ENCODE data around the gene FOXC2.
A peak's percentile ranks its signal among the peaks of the same experiment; 100 is the strongest.

Gene FOXC2

GRCh38 chr16:86559802-86560305 lies 6.8 kb upstream of the FOXC2 start:
- no peak overlapping the region for H3K4me3 ChIP-seq (ENCODE audit: low read depth, low read length)
- POLR2A ChIA-PET, result no interaction called here
- no peak for DNase-seq (ENCODE audit: low read depth, low spot score)
- CTCF ChIA-PET, result interaction anchor here (0.6 to 1.6 kb wide), 2 partner anchors 503 to 718 kb away, joined by 3 to 9 read pairs; no protein-coding TSS in a partner anchor
- TF ChIP-seq, protein P1, sequence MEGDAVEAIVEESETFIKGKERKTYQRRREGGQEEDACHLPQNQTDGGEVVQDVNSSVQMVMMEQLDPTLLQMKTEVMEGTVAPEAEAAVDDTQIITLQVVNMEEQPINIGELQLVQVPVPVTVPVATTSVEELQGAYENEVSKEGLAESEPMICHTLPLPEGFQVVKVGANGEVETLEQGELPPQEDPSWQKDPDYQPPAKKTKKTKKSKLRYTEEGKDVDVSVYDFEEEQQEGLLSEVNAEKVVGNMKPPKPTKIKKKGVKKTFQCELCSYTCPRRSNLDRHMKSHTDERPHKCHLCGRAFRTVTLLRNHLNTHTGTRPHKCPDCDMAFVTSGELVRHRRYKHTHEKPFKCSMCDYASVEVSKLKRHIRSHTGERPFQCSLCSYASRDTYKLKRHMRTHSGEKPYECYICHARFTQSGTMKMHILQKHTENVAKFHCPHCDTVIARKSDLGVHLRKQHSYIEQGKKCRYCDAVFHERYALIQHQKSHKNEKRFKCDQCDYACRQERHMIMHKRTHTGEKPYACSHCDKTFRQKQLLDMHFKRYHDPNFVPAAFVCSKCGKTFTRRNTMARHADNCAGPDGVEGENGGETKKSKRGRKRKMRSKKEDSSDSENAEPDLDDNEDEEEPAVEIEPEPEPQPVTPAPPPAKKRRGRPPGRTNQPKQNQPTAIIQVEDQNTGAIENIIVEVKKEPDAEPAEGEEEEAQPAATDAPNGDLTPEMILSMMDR (IDR thresholded peaks at IDR 0.05; ENCODE audit: insufficient read depth, low read length, missing control alignments), result no peak

DNA sequence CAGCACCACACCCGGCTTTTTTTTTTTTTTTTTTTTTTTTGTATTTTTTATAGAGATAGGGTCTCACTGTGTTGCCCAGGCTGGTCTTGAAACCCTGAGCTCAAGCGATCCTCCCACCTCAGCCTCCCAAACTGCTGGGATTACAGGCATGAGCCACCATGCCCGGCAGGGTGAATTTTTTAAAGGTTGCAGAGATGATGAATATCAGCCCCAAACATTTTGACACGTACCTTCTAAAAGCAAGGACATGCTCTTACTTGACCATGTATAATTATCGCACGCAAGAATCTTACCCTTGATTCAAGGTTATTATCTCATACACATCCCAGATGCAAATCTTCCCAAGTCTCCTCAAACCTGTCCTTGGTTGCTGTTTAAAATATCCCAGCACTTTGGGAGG lies 4.3 kb upstream of the FOXC2 start:
- no peak overlapping the region for H3K4me3 ChIP-seq (ENCODE audit: low read depth, low read length)
- TF ChIP-seq, protein P1 (IDR thresholded peaks at IDR 0.05; ENCODE audit: insufficient read depth, low read length, missing control alignments), result no peak
- POLR2A ChIA-PET, result no interaction called here
- CTCF ChIA-PET, result interaction anchor here (1.0 to 16.0 kb wide), 12 partner anchors 273 to 762 kb away, joined by 3 to 309 read pairs (median 5); no protein-coding TSS in a partner anchor
- no peak for DNase-seq (ENCODE audit: low read depth, low spot score)

- POLR2A ChIA-PET, result interaction anchor here (1.0 to 1.4 kb wide), 2 partner anchors 9 to 12 kb away, joined by 4 to 5 read pairs; no protein-coding TSS in a partner anchor
- peak overlapping the region; percentile 57 for H3K4me3 ChIP-seq (ENCODE audit: low read depth, low read length)
- TF ChIP-seq, protein P1 (IDR thresholded peaks at IDR 0.05; ENCODE audit: insufficient read depth, low read length, missing control alignments), result peak; percentile 86
- CTCF ChIA-PET, result interaction anchor here (0.6 to 16.0 kb wide), 100 partner anchors 9 to 830 kb away, joined by 3 to 309 read pairs (median 4); partner anchors contain the start of gene FOXL1
- no peak for DNase-seq (ENCODE audit: low read depth, low spot score)
These were observed 2.9 kb upstream of the FOXC2 start for GRCh38 chr16:86563469-86564345.

GRCh38 chr16:86565181-86565631 lies 1.4 kb upstream of the FOXC2 start:
- H3K4me3 ChIP-seq (ENCODE audit: low read depth, low read length), result peak overlapping the region; percentile 91
- DNase-seq (ENCODE audit: low read depth, low spot score), result no peak
- TF ChIP-seq, protein P1 (IDR thresholded peaks at IDR 0.05; ENCODE audit: insufficient read depth, low read length, missing control alignments), result no peak
- POLR2A ChIA-PET, result interaction anchor here (1.4 kb wide), 1 partner anchor 11 kb away, joined by 5 read pairs; no protein-coding TSS in a partner anchor
- CTCF ChIA-PET, result interaction anchor here (0.7 to 16.0 kb wide), 52 partner anchors 10 to 753 kb away, joined by 3 to 309 read pairs (median 6); no protein-coding TSS in a partner anchor

GRCh38 chr16:86565644-86566511 lies 751 bp upstream of the FOXC2 start:
- no peak for DNase-seq (ENCODE audit: low read depth, low spot score)
- ChIA-PET CTCF (interaction anchor here (1.2 to 16.0 kb wide), 7 partner anchors 393 to 732 kb away, joined by 3 to 309 read pairs (median 17); no protein-coding TSS in a partner anchor), POLR2A (interaction anchor here (1.2 to 1.7 kb wide), 3 partner anchors 10 to 497 kb away, joined by 5 to 9 read pairs (median 5); no protein-coding TSS in a partner anchor)
- peak overlapping the region; percentile 91 for H3K4me3 ChIP-seq (ENCODE audit: low read depth, low read length)
- TF ChIP-seq, protein P1 (IDR thresholded peaks at IDR 0.05; ENCODE audit: insufficient read depth, low read length, missing control alignments), result no peak

Measured in AG04449 (cell line).